Brain microvascular endothelial cell (primary cell): ENCODE results near the gene PLPP7.

Experiments used
- DNase-seq: peaks from one replicate; pipeline ENCODE4 v3.0.0-alpha.2; 2020
- H3K27ac ChIP-seq: fragments of 250-450 bp; sonication (Bioruptor Pico); 2 replicates; pipeline ENCODE4 v1.5.1; 2020; ENCODE audit warnings: mild to moderate bottlenecking, moderate library complexity
- H3K27me3 ChIP-seq: fragments of 250-450 bp; sonication (Bioruptor Pico); replicated peaks from 2 replicates; pipeline ENCODE4 v1.5.1; 2020; ENCODE audit warnings: mild to moderate bottlenecking
- H3K36me3 ChIP-seq: fragments of 250-450 bp; sonication (Bioruptor Pico); replicated peaks from 2 replicates; pipeline ENCODE4 v1.5.1; 2020; ENCODE audit warnings: mild to moderate bottlenecking
- H3K4me3 ChIP-seq: 2 replicates; pipeline ENCODE4 v1.5.1; 2011; ENCODE audit warnings: low read depth, mild to moderate bottlenecking, control low read depth, low read length, moderate library complexity
- CTCF ChIP-seq: IDR thresholded peaks from 2 replicates; pipeline ENCODE4 v1.5.1; 2011; ENCODE audit warnings: low read depth, mild to moderate bottlenecking, moderate library complexity, low read length, control low read depth, inconsistent platforms; ENCODE audit errors: missing control alignments
- in situ Hi-C: cut with HindIII; loops from 2 replicates; pipeline ENCODE4 v1.10.0; 2017; ENCODE audit warnings: low sequenced_read_pairs, low pct_ligation_motif_present

PLPP7 gene

DNA sequence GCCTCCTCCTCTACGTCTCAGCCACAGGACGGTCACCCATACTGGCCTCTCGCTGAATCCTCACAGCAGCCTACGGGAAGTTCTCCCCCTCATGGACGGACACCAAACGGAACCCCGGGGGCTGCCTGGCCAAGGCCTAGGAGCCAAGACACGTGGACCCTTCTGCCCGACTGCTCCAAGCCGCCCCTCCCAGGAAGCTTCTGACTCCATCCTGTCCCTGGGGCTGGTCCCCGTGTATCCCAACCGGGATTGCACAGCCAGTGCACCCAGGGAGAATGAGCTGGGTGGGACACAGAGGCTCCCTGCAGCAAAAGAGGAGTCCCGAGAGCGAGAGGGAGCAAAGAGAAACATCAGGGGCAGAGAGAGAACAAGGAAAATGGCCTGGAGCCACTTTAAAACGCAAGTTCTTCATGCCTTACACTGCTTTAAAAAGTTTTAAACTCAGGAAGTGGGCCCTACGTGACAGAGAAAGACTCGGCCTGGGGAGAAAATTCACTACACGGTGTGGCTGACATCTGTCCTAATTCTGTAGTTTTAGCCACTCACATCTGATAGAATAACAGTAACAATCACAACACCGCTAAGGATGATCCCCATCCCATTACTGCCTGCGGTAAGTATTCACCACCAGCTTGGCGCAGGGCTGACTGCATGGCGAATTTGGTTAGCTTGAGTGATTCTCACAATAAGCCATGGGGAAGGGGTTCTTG lies 16.2 kb upstream of the PLPP7 start:
- Histone ChIP-seq H3K36me3 (no peaks in the 10 kb centered on the region), H3K4me3 (no peak overlapping the region), H3K27ac (no peak overlapping the region), H3K27me3 (peaks cover 21% of the 10 kb centered on the region)
- in situ Hi-C loops = no loop called here
- no peak for TF ChIP-seq CTCF
- no peak for DNase-seq

DNA sequence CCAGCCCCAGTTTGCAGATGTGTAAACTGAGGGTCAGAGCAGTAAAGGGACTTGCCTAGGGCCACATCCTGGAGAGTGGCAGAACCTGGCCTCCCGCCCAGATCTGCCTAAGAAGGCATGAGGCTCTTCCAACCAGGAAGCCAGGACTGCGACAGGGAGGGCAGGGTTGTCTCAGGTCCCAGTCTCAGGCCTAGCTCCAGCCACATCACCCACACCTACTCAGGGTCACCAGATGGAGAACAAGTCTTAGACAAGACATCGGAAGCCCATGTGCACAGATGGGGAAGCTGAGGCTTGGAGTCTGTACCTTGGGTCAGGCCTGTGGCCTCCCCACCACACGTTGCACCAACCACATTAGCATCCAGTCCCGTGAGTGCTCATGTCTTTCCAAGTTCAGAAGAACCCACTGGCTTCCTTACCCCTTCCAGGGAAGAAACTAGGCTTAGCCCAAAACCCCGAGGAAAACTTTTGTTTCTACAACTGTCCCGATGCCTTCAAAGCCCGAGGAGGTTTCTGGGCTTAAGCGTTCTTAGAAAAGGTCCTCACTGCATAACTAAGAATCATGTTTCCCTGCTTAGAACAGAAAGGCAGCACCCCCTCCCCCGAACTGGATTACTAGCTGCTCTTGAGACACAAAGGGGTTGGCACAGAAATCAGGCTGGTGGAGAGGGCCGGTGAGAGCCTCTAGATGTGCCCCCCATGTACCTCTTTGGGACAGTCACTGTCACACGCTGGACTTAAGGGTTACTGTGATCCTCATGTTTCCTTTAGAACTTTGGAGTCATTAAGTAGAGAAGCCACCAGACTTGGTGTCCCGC lies 15.5 kb upstream of the PLPP7 start:
- in situ Hi-C loops = no loop called here
- no peak overlapping the region for H3K4me3 ChIP-seq
- DNase-seq = no peak
- no peak overlapping the region for H3K27ac ChIP-seq
- H3K27me3 ChIP-seq = peaks cover 21% of the 10 kb centered on the region
- H3K36me3 ChIP-seq = no peaks in the 10 kb centered on the region
- TF ChIP-seq CTCF = no peak

DNA sequence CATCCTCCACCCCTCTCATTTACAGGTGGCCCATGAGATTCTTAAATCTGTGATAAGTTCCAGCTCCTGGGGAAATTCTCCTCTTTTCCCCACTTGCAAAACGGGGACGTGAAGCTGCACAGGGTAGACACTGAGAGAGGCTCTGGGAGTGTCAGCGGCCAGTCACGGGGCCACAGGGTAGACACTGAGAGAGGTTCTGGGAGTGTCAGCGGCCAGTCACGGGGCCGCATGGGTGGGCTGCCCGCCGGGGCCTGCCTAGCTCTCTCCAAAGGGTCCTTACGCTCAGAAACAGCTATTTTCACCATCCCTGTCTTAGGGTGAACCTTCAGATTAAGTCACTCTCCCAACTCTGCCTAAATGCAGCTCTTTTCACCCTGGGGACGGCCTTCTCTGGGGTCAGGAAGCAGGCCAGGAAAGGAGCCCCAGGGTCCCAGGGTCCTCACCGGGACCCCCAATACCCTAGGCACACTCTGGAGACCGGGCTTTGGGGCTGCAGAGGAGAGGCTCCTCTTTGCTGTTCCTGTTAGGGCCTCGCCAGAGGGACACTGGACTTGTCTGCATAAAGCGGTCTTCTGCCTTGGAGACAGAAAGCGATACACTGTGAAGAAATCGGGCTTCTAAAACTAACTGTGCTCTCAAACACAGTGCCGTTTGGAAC lies 14.7 kb upstream of the PLPP7 start:
- Histone ChIP-seq H3K36me3 (no peaks in the 10 kb centered on the region), H3K27me3 (peaks cover 21% of the 10 kb centered on the region), H3K4me3 (no peak overlapping the region), H3K27ac (no peak overlapping the region)
- no peak for DNase-seq
- TF ChIP-seq CTCF = no peak
- in situ Hi-C loops = no loop called here

GRCh38 chr9:131275332-131276093 lies 14.0 kb upstream of the PLPP7 start:
- H3K27ac ChIP-seq = no peak overlapping the region

More at GRCh38 chr9:131275332-131276093, 14.0 kb upstream of the PLPP7 start:
- Histone ChIP-seq H3K4me3 (no peak overlapping the region), H3K27me3 (peaks cover 21% of the 10 kb centered on the region), H3K36me3 (no peaks in the 10 kb centered on the region)
- DNase-seq = no peak
- in situ Hi-C loops = no loop called here
- no peak for TF ChIP-seq CTCF
